ENCODE data around the gene TXNRD2. TPM values are rescaled to one million over a fixed set of nuclear protein-coding genes. Genes with fewer than 3 reads are reported as not detected.

The TXNRD2 gene
- total RNA-seq, 6 experiments from 2014 or later = 35.9 to 47.8 (median 44.3) TPM

- no peak for TF ChIP-seq POLR2A (IDR thresholded peaks at IDR 0.05)
- TF ChIP-seq, protein P1, sequence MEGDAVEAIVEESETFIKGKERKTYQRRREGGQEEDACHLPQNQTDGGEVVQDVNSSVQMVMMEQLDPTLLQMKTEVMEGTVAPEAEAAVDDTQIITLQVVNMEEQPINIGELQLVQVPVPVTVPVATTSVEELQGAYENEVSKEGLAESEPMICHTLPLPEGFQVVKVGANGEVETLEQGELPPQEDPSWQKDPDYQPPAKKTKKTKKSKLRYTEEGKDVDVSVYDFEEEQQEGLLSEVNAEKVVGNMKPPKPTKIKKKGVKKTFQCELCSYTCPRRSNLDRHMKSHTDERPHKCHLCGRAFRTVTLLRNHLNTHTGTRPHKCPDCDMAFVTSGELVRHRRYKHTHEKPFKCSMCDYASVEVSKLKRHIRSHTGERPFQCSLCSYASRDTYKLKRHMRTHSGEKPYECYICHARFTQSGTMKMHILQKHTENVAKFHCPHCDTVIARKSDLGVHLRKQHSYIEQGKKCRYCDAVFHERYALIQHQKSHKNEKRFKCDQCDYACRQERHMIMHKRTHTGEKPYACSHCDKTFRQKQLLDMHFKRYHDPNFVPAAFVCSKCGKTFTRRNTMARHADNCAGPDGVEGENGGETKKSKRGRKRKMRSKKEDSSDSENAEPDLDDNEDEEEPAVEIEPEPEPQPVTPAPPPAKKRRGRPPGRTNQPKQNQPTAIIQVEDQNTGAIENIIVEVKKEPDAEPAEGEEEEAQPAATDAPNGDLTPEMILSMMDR (IDR thresholded peaks at IDR 0.05) = no peak
- H3K4me3 ChIP-seq = no peak overlapping the region
- ATAC-seq = peak in 1 of 4 donors; percentile 72
- peaks cover 0 to 10% (median 4%) of the 10 kb centered on the region in 4 donors for H3K4me1 ChIP-seq
- peak overlapping the region in 1 of 3 donors; percentile 10 for H3K27ac ChIP-seq
- peak in 2 of 3 donors; percentile 50 to 65 for DNase-seq
- intact Hi-C loops (cut with DNase I) = no loop called here
- no peaks in the 10 kb centered on the region for H3K36me3 ChIP-seq
- no peaks in the 10 kb centered on the region for H3K27me3 ChIP-seq
- H3K9me3 ChIP-seq = no peaks in the 10 kb centered on the region
- WGBS (ENCODE audit: insufficient coverage, low coverage, low lambda C conversion rate, missing lambda C conversion rate) = 50% methylated on average over 2 of the region's 19 CpGs
Observed at GRCh38 chr22:19984201-19984753, 42.7 kb upstream of the TXNRD2 start.

DNA sequence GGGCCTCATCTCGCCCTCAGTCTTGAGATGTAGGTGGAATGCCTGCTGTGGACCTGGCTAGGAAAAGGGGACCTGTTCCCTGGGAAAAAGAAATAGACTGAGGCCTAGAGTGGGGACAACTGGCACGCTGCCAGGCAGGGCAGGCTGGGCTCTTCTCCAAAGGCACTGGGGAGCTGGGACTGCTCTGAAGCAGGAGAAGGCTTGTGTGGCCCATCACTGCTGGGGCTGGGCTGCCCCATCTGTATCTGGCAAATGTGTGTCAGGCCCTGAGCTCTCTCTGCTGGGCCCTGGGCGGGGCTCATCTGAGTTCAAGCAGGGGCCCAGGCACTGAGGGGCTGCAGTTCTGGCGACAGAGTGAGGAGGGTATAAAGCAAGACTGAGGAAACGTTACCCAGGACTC, 42.1 kb upstream of the TXNRD2 start:
- DNase-seq = peak in 2 of 3 donors; percentile 20 to 35
- intact Hi-C loops (cut with DNase I) = no loop called here
- Histone ChIP-seq H3K4me1 (peaks cover 0 to 10% (median 4%) of the 10 kb centered on the region in 4 donors), H3K9me3 (no peaks in the 10 kb centered on the region), H3K27me3 (no peaks in the 10 kb centered on the region), H3K27ac (peak overlapping the region in 1 of 3 donors; percentile 7), H3K36me3 (no peaks in the 10 kb centered on the region), H3K4me3 (no peak overlapping the region)
- 50% methylated on average over 2 of the region's 5 CpGs for WGBS (ENCODE audit: insufficient coverage, low coverage, low lambda C conversion rate, missing lambda C conversion rate)
- no peak for ATAC-seq
- TF ChIP-seq POLR2A (IDR thresholded peaks at IDR 0.05) = no peak
- TF ChIP-seq, protein P1 (IDR thresholded peaks at IDR 0.05) = no peak

GRCh38 chr22:19982991-19983578, 41.5 kb upstream of the TXNRD2 start:
- Histone ChIP-seq H3K36me3 (no peaks in the 10 kb centered on the region), H3K27ac (no peak overlapping the region), H3K27me3 (no peaks in the 10 kb centered on the region), H3K9me3 (no peaks in the 10 kb centered on the region), H3K4me3 (no peak overlapping the region), H3K4me1 (peaks cover 0 to 10% (median 4%) of the 10 kb centered on the region in 4 donors)
- WGBS (ENCODE audit: insufficient coverage, low coverage, low lambda C conversion rate, missing lambda C conversion rate) = 70% methylated on average over 2 of the region's 8 CpGs
- intact Hi-C loops (cut with DNase I) = no loop called here
- DNase-seq = peak in 2 of 3 donors; percentile 18 to 42
- ATAC-seq = no peak
- TF ChIP-seq POLR2A (IDR thresholded peaks at IDR 0.05) = no peak
- TF ChIP-seq, protein P1 (IDR thresholded peaks at IDR 0.05) = no peak

- DNase-seq (peak in 2 of 3 donors; percentile 15 to 35), ATAC-seq (no peak)
- Histone ChIP-seq H3K27me3 (no peaks in the 10 kb centered on the region), H3K36me3 (no peaks in the 10 kb centered on the region), H3K27ac (no peak overlapping the region), H3K9me3 (no peaks in the 10 kb centered on the region), H3K4me1 (peaks cover 0 to 10% (median 4%) of the 10 kb centered on the region in 4 donors), H3K4me3 (no peak overlapping the region)
- intact Hi-C loops (cut with DNase I) = no loop called here
- WGBS (ENCODE audit: insufficient coverage, low coverage, low lambda C conversion rate, missing lambda C conversion rate) = 73% methylated on average over 2 of the region's 16 CpGs
- TF ChIP-seq, protein P1 (IDR thresholded peaks at IDR 0.05) = no peak
- no peak for TF ChIP-seq POLR2A (IDR thresholded peaks at IDR 0.05)
Observed at GRCh38 chr22:19981961-19982920, 40.6 kb upstream of the TXNRD2 start.

Measured in right lobe of liver (tissue), 6 donors.